SK-N-SH (cell line): ENCODE results near the gene CDHR2. TPM values are rescaled to one million over a fixed set of nuclear protein-coding genes. Genes with fewer than 3 reads are reported as not detected.

Experiments used
- CTCF ChIA-PET: fragments of 300-600, 350-600 bp; formaldehyde crosslinking; extraction: SDS; loops from one replicate; lab custom pipeline; 2021; lab: Yijun Ruan, JAX
- POLR2A ChIA-PET: fragments of 350-600 bp; sonication (Branson Sonifier 250); formaldehyde crosslinking; extraction: SDS; loops from one replicate; lab custom pipeline; 2020; ENCODE audit warnings: antibody characterized with exemption, inconsistent platforms; lab: Yijun Ruan, JAX
- DNase-seq: peaks from one replicate; pipeline ENCODE4 v3.0.0; 2012
- H2AFZ ChIP-seq: fragments of 200-600 bp; sonication (generic); 2 replicates; pipeline ENCODE4 v1.8.1; 2016; ENCODE audit warnings: antibody characterized with exemption, mild to moderate bottlenecking, low read depth
- H3F3A ChIP-seq: fragments of 200-600 bp; sonication (generic); replicated peaks from 2 replicates; pipeline ENCODE3; 2016; ENCODE audit warnings: antibody characterized with exemption, mild to moderate bottlenecking; ENCODE audit not compliant: insufficient read depth
- H3K27ac ChIP-seq, 2 experiments: fragments of 200-500 bp in 1 of 2; fragments of 200-600 bp in 1 of 2; sonication (Bioruptor generic) in 1 of 2; sonication (generic), shearing (Covaris generic) in 1 of 2; 2 replicates each; pipeline versions ENCODE4 v1.5.1 to v1.6.1; 2014 to 2016; ENCODE audit warnings: low read depth in 2 of 2, inconsistent platforms in 1 of 2, low read length in 1 of 2, mild to moderate bottlenecking in 1 of 2, mixed read lengths in 1 of 2
- H3K27me3 ChIP-seq: fragments of 200-600 bp; sonication (generic), shearing (Covaris generic); 2 replicates; pipeline ENCODE4 v1.6.1; 2016; ENCODE audit warnings: mixed run types; ENCODE audit not compliant: insufficient read depth
- H3K36me3 ChIP-seq, 2 experiments: fragments of 200-500 bp in 1 of 2; fragments of 200-600 bp in 1 of 2; sonication (Bioruptor generic) in 1 of 2; sonication (generic) in 1 of 2; replicated peaks in 1 of 2; 2 replicates each; pipeline versions ENCODE3 to v1.5.1; 2014 to 2016; ENCODE audit warnings: low read length in 1 of 2, mild to moderate bottlenecking in 1 of 2; ENCODE audit not compliant: insufficient read depth in 2 of 2, control insufficient read depth in 1 of 2
- H3K4me1 ChIP-seq, 2 experiments: fragments of 200-500 bp in 1 of 2; fragments of 200-600 bp in 1 of 2; sonication (Bioruptor generic) in 1 of 2; sonication (generic), shearing (Covaris generic) in 1 of 2; 2 replicates each; pipeline versions ENCODE4 v1.5.1 to v1.6.1; 2014 to 2016; ENCODE audit warnings: low read depth in 1 of 2, low read length in 1 of 2, mixed run types in 1 of 2; ENCODE audit not compliant: insufficient read depth in 2 of 2, control insufficient read depth in 1 of 2
- H3K4me2 ChIP-seq: fragments of 200-600 bp; sonication (generic), shearing (Covaris generic); 2 replicates; pipeline ENCODE4 v1.6.1; 2017; ENCODE audit warnings: mixed run types
- H3K4me3 ChIP-seq, 2 experiments: fragments of 200-500 bp in 1 of 2; fragments of 200-600 bp in 1 of 2; sonication (Bioruptor generic) in 1 of 2; sonication (generic), shearing (Covaris generic) in 1 of 2; 2 replicates each; pipeline versions ENCODE4 v1.5.1 to v1.8.1; 2014 to 2016; ENCODE audit warnings: low read depth in 2 of 2, inconsistent platforms in 1 of 2, low read length in 1 of 2, mild to moderate bottlenecking in 1 of 2, mixed read lengths in 1 of 2, moderate library complexity in 1 of 2
- H3K79me2 ChIP-seq: fragments of 200-600 bp; sonication (generic); 2 replicates; pipeline ENCODE4 v1.8.1; 2017; ENCODE audit warnings: mild to moderate bottlenecking; ENCODE audit not compliant: insufficient read depth
- H3K9ac ChIP-seq: fragments of 200-600 bp; sonication (generic); 2 replicates; pipeline ENCODE4 v1.6.1; 2017; ENCODE audit warnings: mixed run types
- H3K9me2 ChIP-seq: fragments of 200-600 bp; sonication (generic); 2 replicates; pipeline ENCODE4 v1.6.1; 2017; ENCODE audit warnings: mixed run types
- H3K9me3 ChIP-seq: fragments of 200-600 bp; sonication (generic); 2 replicates; pipeline ENCODE4 v1.6.1; 2017; ENCODE audit warnings: mixed run types, mild to moderate bottlenecking, moderate library complexity
- H4K20me1 ChIP-seq: fragments of 200-600 bp; sonication (generic); 2 replicates; pipeline ENCODE4 v1.6.1; 2017; ENCODE audit warnings: mild to moderate bottlenecking, mixed run types; ENCODE audit not compliant: insufficient read depth
- CHD2 ChIP-seq: fragments of 150-350 bp; IDR thresholded peaks from 2 replicates; pipeline ENCODE4 v1.6.1; 2018; ENCODE audit warnings: low read length; ENCODE audit not compliant: partially characterized antibody
- ELF1 ChIP-seq: IDR thresholded peaks from 2 replicates; pipeline ENCODE4 v1.4.0; 2012
- EZH2phosphoT487 ChIP-seq: fragments of 200-600 bp; sonication (generic); IDR thresholded peaks from 2 replicates; pipeline ENCODE4 v1.6.1; 2017; ENCODE audit warnings: low read depth, mixed run types, mild to moderate bottlenecking, antibody characterized with exemption, moderate library complexity, borderline replicate concordance
- FOXJ3 ChIP-seq: sonication (generic); formaldehyde crosslinking; IDR thresholded peaks from 2 replicates; pipeline ENCODE4 v1.5.1; 2020; ENCODE audit warnings: mild to moderate bottlenecking, missing genetic modification reagents
- FOXM1 ChIP-seq: IDR thresholded peaks from 2 replicates; pipeline ENCODE4 v1.4.0; 2012; ENCODE audit warnings: low read depth, mild to moderate bottlenecking
- GABPA ChIP-seq: IDR thresholded peaks from 2 replicates; pipeline ENCODE4 v1.4.0; 2012; ENCODE audit warnings: low read depth, mild to moderate bottlenecking
- GATA2 ChIP-seq: sonication (generic); formaldehyde crosslinking; IDR thresholded peaks from 2 replicates; pipeline ENCODE4 v1.5.0; 2020; ENCODE audit warnings: mild to moderate bottlenecking, missing genetic modification reagents
- IRF3 ChIP-seq: fragments of 150-350 bp; IDR thresholded peaks from 2 replicates; pipeline ENCODE4 v1.6.1; 2016; ENCODE audit warnings: mild to moderate bottlenecking, low read depth, low read length
- MXI1 ChIP-seq: IDR thresholded peaks from 2 replicates; pipeline ENCODE4 v1.6.1; 2012; ENCODE audit warnings: mild to moderate bottlenecking, low read depth, low read length, improper control_type of control experiment
- NRF1 ChIP-seq: IDR thresholded peaks from 2 replicates; pipeline ENCODE4 v1.6.1; 2012; ENCODE audit warnings: low read depth, mild to moderate bottlenecking, low read length
- POLR2AphosphoS5 ChIP-seq: IDR thresholded peaks from 2 replicates; pipeline ENCODE4 v1.6.1; 2012; ENCODE audit warnings: low read depth, low read length
- RAD21 ChIP-seq: IDR thresholded peaks from 2 replicates; pipeline ENCODE4 v1.6.1; 2012; ENCODE audit warnings: mild to moderate bottlenecking, low read length
- RXRA ChIP-seq: IDR thresholded peaks from 2 replicates; pipeline ENCODE4 v1.4.0; 2012; ENCODE audit warnings: low read depth, mild to moderate bottlenecking, borderline replicate concordance
- SIN3A ChIP-seq: IDR thresholded peaks from 2 replicates; pipeline ENCODE4 v1.6.1; 2012; ENCODE audit warnings: low read depth, mild to moderate bottlenecking, low read length, moderate library complexity, borderline replicate concordance
- TAF1 ChIP-seq: IDR thresholded peaks from 2 replicates; pipeline ENCODE4 v1.6.1; 2012; ENCODE audit warnings: low read depth, mild to moderate bottlenecking, low read length, moderate library complexity, borderline replicate concordance
- TCF12 ChIP-seq: IDR thresholded peaks from 2 replicates; pipeline ENCODE4 v1.4.0; 2012
- USF2 ChIP-seq: fragments of 150-350 bp; IDR thresholded peaks from 2 replicates; pipeline ENCODE4 v1.6.1; 2017; ENCODE audit warnings: antibody characterized with exemption, low read length, low read depth, borderline replicate concordance
- WGBS: methylation state at CpG from one replicate; pipeline ENCODE4 v1.1.6; 2017; ENCODE audit warnings: low lambda C conversion rate; 5-methylcytosine and 5-hydroxymethylcytosine counted together
- polyA plus RNA-seq, 3 experiments: library from polyadenylated mRNA; depleted of rRNA; stranded (reverse); fragments of >200 nt; gene quantifications; 2 replicates each; pipeline ENCODE4 v1.2.3, GENCODE V29; 2012
- TF ChIP-seq, protein P1 (sequence below): IDR thresholded peaks from 2 replicates; pipeline ENCODE4 v1.4.0; 2012; ENCODE audit warnings: low read depth
- TF ChIP-seq, protein P2 (sequence below): IDR thresholded peaks from 2 replicates; pipeline ENCODE4 v1.4.0; 2012; ENCODE audit warnings: low read depth, borderline replicate concordance
- TF ChIP-seq, protein P3 (sequence below): fragments of 200-600 bp; sonication (generic); IDR thresholded peaks from 2 replicates; pipeline ENCODE4 v1.6.1; 2017; ENCODE audit warnings: antibody characterized with exemption, mild to moderate bottlenecking, moderate library complexity

CDHR2 gene
- polyA plus RNA-seq, 1 of the 3 experiments (the other 2 are of a cell fraction), result not detected

DNA sequence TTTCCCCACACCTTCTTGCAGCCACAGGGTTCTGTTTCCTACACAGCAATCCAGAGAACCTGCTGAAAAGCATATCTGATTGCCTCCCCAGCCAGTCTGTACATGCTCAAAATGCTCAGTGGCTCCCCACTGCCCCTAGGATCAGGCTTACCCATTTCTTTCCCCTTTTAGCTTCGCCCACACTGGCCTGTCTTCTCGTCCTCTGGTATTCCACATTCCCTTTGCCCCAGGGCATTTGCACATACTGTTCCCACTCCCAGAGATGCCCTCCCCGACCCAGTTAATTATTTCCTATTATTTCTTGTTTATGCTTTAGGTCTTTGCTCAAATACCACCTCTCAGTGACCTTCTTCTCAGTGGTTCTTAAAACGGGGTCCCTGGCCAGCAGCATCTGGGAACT is 91.5 kb downstream of the CDHR2 start:
- H3K4me1 ChIP-seq, result no peaks in the 10 kb centered on the region; a peak in 1 of 4 replicates
- POLR2A ChIA-PET, result no interaction called here

More for the DNA sequence above, 91.5 kb downstream of the CDHR2 start:
- no peaks in the 10 kb centered on the region for H3K9me3 ChIP-seq
- H3K4me2 ChIP-seq, result no peak overlapping the region
- no peak overlapping the region for H3K4me3 ChIP-seq
- H3K27me3 ChIP-seq, result 0 out of 2 replicates have a peak, but pooled peaks cover 7% of the 10 kb centered on the region
- no peaks in the 10 kb centered on the region for H3F3A ChIP-seq
- H3K9me2 ChIP-seq, result no peaks in the 10 kb centered on the region
- H3K79me2 ChIP-seq, result no peaks in the 10 kb centered on the region
- CTCF ChIA-PET, result interaction anchor here (1.2 to 2.1 kb wide), 4 partner anchors 17 to 67 kb away, joined by 4 to 6 read pairs (median 5); no protein-coding TSS in a partner anchor
- H3K9ac ChIP-seq, result no peak overlapping the region
- H4K20me1 ChIP-seq, result no peaks in the 10 kb centered on the region
- DNase-seq, result no peak
- WGBS, result 58% methylated on average over 4 of the region's 4 CpGs
- no peaks in the 10 kb centered on the region for H3K36me3 ChIP-seq
- no peak overlapping the region for H3K27ac ChIP-seq
- TF ChIP-seq MXI1, result no peak
- TF ChIP-seq, protein P1, sequence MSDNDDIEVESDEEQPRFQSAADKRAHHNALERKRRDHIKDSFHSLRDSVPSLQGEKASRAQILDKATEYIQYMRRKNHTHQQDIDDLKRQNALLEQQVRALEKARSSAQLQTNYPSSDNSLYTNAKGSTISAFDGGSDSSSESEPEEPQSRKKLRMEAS, result no peak
- TF ChIP-seq POLR2AphosphoS5, result no peak
- TF ChIP-seq FOXJ3 (CRISPR knock-in tag), result no peak
- no peak for TF ChIP-seq TCF12
- TF ChIP-seq GATA2 (CRISPR knock-in tag), result no peak
- no peak for TF ChIP-seq NRF1
- no peak for TF ChIP-seq SIN3A
- TF ChIP-seq, protein P2, sequence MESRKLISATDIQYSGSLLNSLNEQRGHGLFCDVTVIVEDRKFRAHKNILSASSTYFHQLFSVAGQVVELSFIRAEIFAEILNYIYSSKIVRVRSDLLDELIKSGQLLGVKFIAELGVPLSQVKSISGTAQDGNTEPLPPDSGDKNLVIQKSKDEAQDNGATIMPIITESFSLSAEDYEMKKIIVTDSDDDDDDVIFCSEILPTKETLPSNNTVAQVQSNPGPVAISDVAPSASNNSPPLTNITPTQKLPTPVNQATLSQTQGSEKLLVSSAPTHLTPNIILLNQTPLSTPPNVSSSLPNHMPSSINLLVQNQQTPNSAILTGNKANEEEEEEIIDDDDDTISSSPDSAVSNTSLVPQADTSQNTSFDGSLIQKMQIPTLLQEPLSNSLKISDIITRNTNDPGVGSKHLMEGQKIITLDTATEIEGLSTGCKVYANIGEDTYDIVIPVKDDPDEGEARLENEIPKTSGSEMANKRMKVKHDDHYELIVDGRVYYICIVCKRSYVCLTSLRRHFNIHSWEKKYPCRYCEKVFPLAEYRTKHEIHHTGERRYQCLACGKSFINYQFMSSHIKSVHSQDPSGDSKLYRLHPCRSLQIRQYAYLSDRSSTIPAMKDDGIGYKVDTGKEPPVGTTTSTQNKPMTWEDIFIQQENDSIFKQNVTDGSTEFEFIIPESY, result no peak
- no peak for TF ChIP-seq IRF3
- TF ChIP-seq RAD21, result no peak
- no peak for TF ChIP-seq RXRA
- TF ChIP-seq ELF1, result no peak
- TF ChIP-seq TAF1, result no peak
- TF ChIP-seq USF2, result no peak
- TF ChIP-seq CHD2, result no peak
- TF ChIP-seq, protein P3, sequence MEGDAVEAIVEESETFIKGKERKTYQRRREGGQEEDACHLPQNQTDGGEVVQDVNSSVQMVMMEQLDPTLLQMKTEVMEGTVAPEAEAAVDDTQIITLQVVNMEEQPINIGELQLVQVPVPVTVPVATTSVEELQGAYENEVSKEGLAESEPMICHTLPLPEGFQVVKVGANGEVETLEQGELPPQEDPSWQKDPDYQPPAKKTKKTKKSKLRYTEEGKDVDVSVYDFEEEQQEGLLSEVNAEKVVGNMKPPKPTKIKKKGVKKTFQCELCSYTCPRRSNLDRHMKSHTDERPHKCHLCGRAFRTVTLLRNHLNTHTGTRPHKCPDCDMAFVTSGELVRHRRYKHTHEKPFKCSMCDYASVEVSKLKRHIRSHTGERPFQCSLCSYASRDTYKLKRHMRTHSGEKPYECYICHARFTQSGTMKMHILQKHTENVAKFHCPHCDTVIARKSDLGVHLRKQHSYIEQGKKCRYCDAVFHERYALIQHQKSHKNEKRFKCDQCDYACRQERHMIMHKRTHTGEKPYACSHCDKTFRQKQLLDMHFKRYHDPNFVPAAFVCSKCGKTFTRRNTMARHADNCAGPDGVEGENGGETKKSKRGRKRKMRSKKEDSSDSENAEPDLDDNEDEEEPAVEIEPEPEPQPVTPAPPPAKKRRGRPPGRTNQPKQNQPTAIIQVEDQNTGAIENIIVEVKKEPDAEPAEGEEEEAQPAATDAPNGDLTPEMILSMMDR, result no peak
- no peak for TF ChIP-seq EZH2phosphoT487
- TF ChIP-seq FOXM1, result no peak
- no peak for TF ChIP-seq GABPA
- H2AFZ ChIP-seq, result no peak overlapping the region
